K562 (cell line): ENCODE data around the gene HIVEP2. TPM values are rescaled to one million over a fixed set of nuclear protein-coding genes. Genes with fewer than 3 reads are reported as not detected.

Experiments used
- ATAC-seq: fragments of 200-7000 bp; cut with Tn5 transposase; 3 replicates; pipeline ENCODE4 v1.9.1; 2020; ENCODE audit warnings: moderate library complexity
- BruUV-seq: library from RNA; stranded (reverse); fragments of 400-500 nt; replicated peaks from 2 replicates; lab custom pipeline; 2021; lab: Mats Ljungman, UMichigan
- CTCF ChIA-PET: fragments of 300-600 bp; formaldehyde crosslinking; extraction: SDS; loops from one replicate; lab custom pipeline; 2021; ENCODE audit warnings: low intra/inter-chr PET ratio; lab: Yijun Ruan, JAX
- POLR2A ChIA-PET: fragments of 300-600, 350-650 bp; sonication (Branson Sonifier 250); formaldehyde crosslinking; extraction: SDS; loops from one replicate; lab custom pipeline; 2021; ENCODE audit warnings: antibody characterized with exemption, inconsistent platforms; lab: Yijun Ruan, JAX
- DNase-seq, 4 experiments: peaks; one replicate each; pipeline versions ENCODE4 v3.0.0 to v3.0.0-alpha.2; 2011 to 2018; ENCODE audit warnings: low spot score in 3 of 4, mixed read lengths in 3 of 4; ENCODE audit errors: extremely low read depth in 1 of 4
- FAIRE-seq: peaks from 2 replicates; lab custom pipeline; 2011; peaks lifted over from hg19 to GRCh38; lab: Jason Lieb, UNC
- H2AFZ ChIP-seq: 2 replicates; pipeline ENCODE4 v1.6.0; 2011; ENCODE audit warnings: low read depth, low read length, control low read depth, inconsistent platforms
- H3K27ac ChIP-seq: fragments of 200-600 bp; 3 replicates; pipeline ENCODE4 v1.8.0; 2011; ENCODE audit warnings: low read depth, mild to moderate bottlenecking, control low read depth, inconsistent platforms, low read length, moderate library complexity, mixed read lengths; ENCODE audit errors: extremely low read depth
- H3K27me3 ChIP-seq, 2 experiments: fragments of 300-600 bp in 1 of 2; 2 replicates in 1 of 2; 3 replicates in 1 of 2; pipeline versions ENCODE4 v1.6.0 to v1.8.0; 2011; ENCODE audit warnings: inconsistent platforms in 2 of 2, low read length in 2 of 2, mild to moderate bottlenecking in 1 of 2, mixed read lengths in 1 of 2, moderate library complexity in 1 of 2; ENCODE audit not compliant: control insufficient read depth in 2 of 2, insufficient read depth in 2 of 2
- H3K36me3 ChIP-seq: fragments of 300-600 bp; 3 replicates; pipeline ENCODE4 v1.8.0; 2011; ENCODE audit warnings: mild to moderate bottlenecking, low read length, inconsistent platforms; ENCODE audit not compliant: control insufficient read depth, insufficient read depth
- H3K4me1 ChIP-seq, 2 experiments: fragments of 200-600 bp in 1 of 2; replicated peaks in 1 of 2; 2 replicates in 1 of 2; 3 replicates in 1 of 2; pipeline versions ENCODE4 v1.5.1 to v1.8.0; 2011; ENCODE audit warnings: inconsistent platforms in 2 of 2, low read length in 2 of 2, mild to moderate bottlenecking in 1 of 2, mixed read lengths in 1 of 2, moderate library complexity in 1 of 2; ENCODE audit not compliant: control insufficient read depth in 2 of 2, insufficient read depth in 2 of 2
- H3K4me2 ChIP-seq: 2 replicates; pipeline ENCODE4 v1.6.1; 2011; ENCODE audit warnings: low read length, control low read depth, inconsistent platforms, mixed read lengths; ENCODE audit not compliant: insufficient read depth
- H3K4me3 ChIP-seq: fragments of 200-600 bp; sonication (generic), shearing (Covaris generic); 2 replicates; pipeline ENCODE4 v1.5.1; 2016; ENCODE audit warnings: control low read depth, inconsistent platforms
- H3K79me2 ChIP-seq: fragments of 200-600 bp; 3 replicates; pipeline ENCODE4 v1.8.0; 2011; ENCODE audit warnings: low read length, inconsistent platforms; ENCODE audit not compliant: control insufficient read depth, insufficient read depth
- H3K9ac ChIP-seq, 2 experiments: 2 replicates each; pipeline versions ENCODE4 v1.6.0 to v1.6.1; 2011; ENCODE audit warnings: low read depth in 2 of 2, low read length in 2 of 2, control low read depth in 1 of 2, inconsistent platforms in 1 of 2, mild to moderate bottlenecking in 1 of 2, mixed read lengths in 1 of 2; ENCODE audit not compliant: insufficient read depth in 1 of 2
- H3K9me1 ChIP-seq: one replicate; pipeline ENCODE4 v1.6.0; 2011; ENCODE audit warnings: inconsistent platforms, mild to moderate bottlenecking, low read length, moderate library complexity; ENCODE audit not compliant: control insufficient read depth, insufficient read depth
- H3K9me3 ChIP-seq: replicated peaks from 2 replicates; pipeline ENCODE4 v1.5.1; 2011; ENCODE audit warnings: low read depth, low read length, inconsistent platforms; ENCODE audit not compliant: control insufficient read depth, insufficient read depth
- H4K20me1 ChIP-seq: replicated peaks from 2 replicates; pipeline ENCODE4 v1.6.1; 2011; ENCODE audit warnings: low read length, inconsistent platforms, mixed read lengths; ENCODE audit not compliant: control insufficient read depth, insufficient read depth
- HDAC2 ChIP-seq: fragments of 450-650 bp; IDR thresholded peaks from 2 replicates; pipeline ENCODE4 v1.6.1; 2016; ENCODE audit warnings: mild to moderate bottlenecking
- MTA3 ChIP-seq: fragments of 450-650 bp; formaldehyde crosslinking; IDR thresholded peaks from 2 replicates; pipeline ENCODE4 v1.6.1; 2017; ENCODE audit warnings: mild to moderate bottlenecking, borderline replicate concordance
- NRF1 ChIP-seq, 2 experiments: fragments of 450-650 bp; IDR thresholded peaks in 1 of 2; conservative IDR thresholded peaks in 1 of 2; 2 replicates each; pipeline ENCODE4 v1.6.1; 2014; ENCODE audit warnings: mild to moderate bottlenecking in 2 of 2
- RFX7 ChIP-seq: fragments of 250-450 bp; sonication (Bioruptor Pico); IDR thresholded peaks from 2 replicates; pipeline ENCODE4 v1.5.1; 2021; ENCODE audit warnings: mild to moderate bottlenecking
- WGBS: fragments of 100-300 bp; shearing (Covaris generic); methylation state at CpG from one replicate; pipeline ENCODE4 v1.1.6; 2016; ENCODE audit warnings: low coverage, mixed read lengths; ENCODE audit not compliant: insufficient coverage; ENCODE audit errors: missing lambda C conversion rate; 5-methylcytosine and 5-hydroxymethylcytosine counted together
- in situ Hi-C: fragments of 300-500 bp; cut with MboI; formaldehyde crosslinking; loops from 4 replicates; pipeline ENCODE4 v1.15.0; 2018; ENCODE audit warnings: inconsistent platforms, mixed read lengths
- intact Hi-C: fragments of 100-400 bp; cut with micrococcal nuclease; formaldehyde crosslinking; loops from 2 replicates; pipeline ENCODE4 v1.14.2; 2022
- polyA plus RNA-seq, 8 experiments: library from polyadenylated mRNA; depleted of rRNA in 4 of 8; stranded (reverse) in 5 of 8; unstranded in 3 of 8; fragments of >200 nt; fragmentation: Nextera tagmentation in 2 of 8; fragmentation: Illumina TruSeq in 1 of 8; extraction: Ambion mirVana in 2 of 8; extraction: Trizol in 1 of 8; gene quantifications; 2 replicates each; pipeline versions ENCODE4 v1.2.1 to v1.2.3, GENCODE V29; 2011 to 2014; ENCODE audit warnings: inconsistent platforms in 1 of 8, missing spikeins in 1 of 8
- total RNA-seq, 7 experiments: library from RNA; depleted of rRNA in 6 of 7; stranded (reverse); fragments of >200 nt in 6 of 7; fragmentation: Illumina TruSeq in 2 of 7; extraction: Trizol in 2 of 7; gene quantifications; 2 replicates each; pipeline versions ENCODE4 v1.2.1 to v1.2.3, GENCODE V29; 2011 to 2021; ENCODE audit warnings: low replicate concordance in 1 of 7

HIVEP2 gene
- total and polyA plus RNA-seq, 9 of the 15 experiments (the other 6 are each of a cell fraction or from before 2014, with no cell fraction given): under 0.01 to 1.2 (median 0.31) TPM

GRCh38 chr6:142760152-142760551 is 184.8 kb downstream of the HIVEP2 start:
- H3K9me3 ChIP-seq: no peaks in the 10 kb centered on the region
- H4K20me1 ChIP-seq: no peaks in the 10 kb centered on the region
- CTCF ChIA-PET: no interaction called here
- no peaks in the 10 kb centered on the region for H3K79me2 ChIP-seq
- no peak overlapping the region for H3K9ac ChIP-seq
- no peaks in the 10 kb centered on the region for H3K9me1 ChIP-seq
- DNase-seq (no peak), ATAC-seq (no peak), FAIRE-seq (no peak)
- no TSS peak for BruUV-seq
- no peak overlapping the region for H3K27ac ChIP-seq
- peaks cover 0 to 1% of the 10 kb centered on the region in 2 experiments; a peak in 1 of 5 replicates for H3K27me3 ChIP-seq
- no peak overlapping the region for H3K4me3 ChIP-seq
- no peaks in the 10 kb centered on the region for H3K36me3 ChIP-seq
- in situ Hi-C loops: no loop called here
- no peak overlapping the region for H2AFZ ChIP-seq
- no peak for TF ChIP-seq HDAC2
- TF ChIP-seq MTA3: no peak
- POLR2A ChIA-PET: no interaction called here
- H3K4me1 ChIP-seq: no peaks in the 10 kb centered on the region
- 0% methylated on average over 7 of the region's 7 CpGs for WGBS
- no peak overlapping the region for H3K4me2 ChIP-seq
- intact Hi-C loops: no loop called here

DNA sequence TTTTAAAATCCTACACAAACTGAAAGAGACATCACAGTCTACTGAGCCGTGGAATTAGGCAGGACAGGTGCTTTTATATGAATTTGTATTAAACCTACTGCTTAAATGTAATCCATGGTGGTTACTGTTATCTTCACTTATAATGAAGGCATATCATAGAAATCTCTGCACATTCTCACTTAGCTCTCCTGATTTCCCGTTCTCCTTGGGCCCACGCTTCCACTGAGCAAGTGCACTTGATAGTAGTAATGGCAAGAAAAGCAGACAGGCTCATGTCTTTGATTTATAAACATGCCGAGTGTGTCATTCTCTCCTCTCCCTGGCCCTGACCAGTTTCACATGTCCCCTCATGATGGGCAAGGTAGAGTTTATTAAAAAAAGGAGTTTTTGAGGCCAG is 186.3 kb downstream of the HIVEP2 start:
- H4K20me1 ChIP-seq: no peaks in the 10 kb centered on the region
- intact Hi-C loops: no loop called here
- H3K4me3 ChIP-seq: no peak overlapping the region
- H3K27ac ChIP-seq: no peak overlapping the region
- WGBS: 0% methylated on average over 4 of the region's 4 CpGs
- no peaks in the 10 kb centered on the region for H3K79me2 ChIP-seq
- no peak overlapping the region for H3K9ac ChIP-seq
- H3K9me1 ChIP-seq: no peaks in the 10 kb centered on the region
- ATAC-seq (no peak), DNase-seq (no peak), FAIRE-seq (no peak)
- TF ChIP-seq RFX7 (CRISPR knock-in tag) (no peak), NRF1 (conservative IDR thresholded peaks at IDR 0.05 in 1 of 2, IDR thresholded peaks at IDR 0.05 in 1 of 2) (no peak)
- H3K9me3 ChIP-seq: no peaks in the 10 kb centered on the region
- ChIA-PET CTCF (no interaction called here), POLR2A (interaction anchor here (1.3 to 1.5 kb wide), 2 partner anchors 10 to 21 kb away, joined by 4 to 8 read pairs; no protein-coding TSS in a partner anchor)
- peaks cover 0 to 2% of the 10 kb centered on the region in 2 experiments; a peak in 2 of 5 replicates for H3K27me3 ChIP-seq
- no peaks in the 10 kb centered on the region for H3K36me3 ChIP-seq
- BruUV-seq: no TSS peak
- H3K4me1 ChIP-seq: no peaks in the 10 kb centered on the region
- H3K4me2 ChIP-seq: no peak overlapping the region
- in situ Hi-C loops: no loop called here
- no peak overlapping the region for H2AFZ ChIP-seq
